ENCODE measurements around the gene CCNJL. TPM values are rescaled to one million over a fixed set of nuclear protein-coding genes. Genes with fewer than 3 reads are reported as not detected.

CCNJL gene
- polyA plus RNA-seq, 1 donor, result 6.3 TPM

DNA sequence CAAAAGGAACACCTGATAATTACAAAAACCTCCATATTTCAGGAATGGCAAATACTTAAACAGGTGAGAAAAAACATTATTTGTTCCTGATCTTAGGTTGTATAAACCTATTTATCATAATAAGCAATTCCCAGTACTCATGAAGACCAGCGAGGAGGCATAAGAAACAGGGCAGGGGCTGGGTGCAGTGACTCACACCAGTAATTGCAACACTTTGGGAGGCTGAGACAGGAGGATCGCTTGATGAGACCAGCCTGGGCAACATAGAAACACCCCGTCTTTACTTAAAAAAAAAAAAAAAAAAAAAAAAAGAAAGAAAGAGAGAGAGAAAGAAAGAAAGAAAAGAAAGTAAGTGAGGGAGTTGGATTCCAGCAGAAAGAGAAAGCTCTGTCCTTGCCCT is 21.6 kb downstream of the CCNJL start:
- no peak for DNase-seq

- DNase-seq, result no peak
Measured at GRCh38 chr5:160289721-160290120, 22.6 kb downstream of the CCNJL start.

DNA sequence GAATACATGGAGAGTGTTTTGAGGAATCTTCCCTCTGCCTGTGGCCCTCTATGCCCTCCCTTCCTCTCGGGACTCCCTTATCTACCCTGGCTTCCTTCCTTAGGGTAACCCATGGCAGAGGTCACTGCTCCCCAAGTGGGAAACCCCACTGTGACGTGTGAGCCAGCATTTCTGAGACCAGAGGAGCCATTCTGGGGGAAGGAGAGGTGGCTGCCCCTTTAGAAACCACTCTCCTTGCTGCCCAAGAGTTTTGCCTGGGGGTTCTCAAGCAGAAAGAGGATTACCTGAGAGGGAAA is 23.1 kb downstream of the CCNJL start:
- DNase-seq, result no peak

DNA sequence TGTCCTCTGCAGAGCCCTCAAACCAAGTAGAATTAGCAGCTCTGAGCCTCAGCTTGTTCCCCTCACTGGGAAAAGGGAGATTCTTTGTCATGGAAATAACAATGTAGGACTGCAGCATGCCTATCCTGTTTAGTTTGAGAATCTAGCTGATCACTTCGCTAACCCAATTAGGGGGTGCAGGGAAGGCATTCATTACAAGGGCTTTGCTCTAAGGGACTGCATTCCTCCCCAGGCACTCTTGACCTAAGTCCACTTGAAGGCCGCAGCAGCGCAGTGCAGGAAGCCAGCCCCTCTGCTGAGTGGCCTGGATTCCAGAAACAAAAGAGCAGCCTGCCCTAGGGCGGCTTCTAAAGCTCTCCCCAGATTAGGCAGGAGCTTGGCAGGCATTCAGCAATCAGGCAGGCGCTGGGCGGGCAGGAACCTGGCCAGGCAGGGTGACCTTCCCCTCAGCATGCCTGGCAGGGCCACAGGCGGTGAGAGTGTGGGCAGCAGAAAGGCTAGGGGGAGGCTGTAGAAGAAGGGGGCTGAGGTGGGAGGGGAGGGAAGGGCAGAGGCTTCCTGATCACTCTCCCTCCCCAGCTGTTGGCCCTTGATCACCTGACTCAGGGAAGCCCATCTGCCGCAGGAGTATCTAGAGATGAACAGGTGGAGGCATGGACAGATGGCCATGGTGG is 24.8 kb downstream of the CCNJL start:
- no peak for DNase-seq

DNA sequence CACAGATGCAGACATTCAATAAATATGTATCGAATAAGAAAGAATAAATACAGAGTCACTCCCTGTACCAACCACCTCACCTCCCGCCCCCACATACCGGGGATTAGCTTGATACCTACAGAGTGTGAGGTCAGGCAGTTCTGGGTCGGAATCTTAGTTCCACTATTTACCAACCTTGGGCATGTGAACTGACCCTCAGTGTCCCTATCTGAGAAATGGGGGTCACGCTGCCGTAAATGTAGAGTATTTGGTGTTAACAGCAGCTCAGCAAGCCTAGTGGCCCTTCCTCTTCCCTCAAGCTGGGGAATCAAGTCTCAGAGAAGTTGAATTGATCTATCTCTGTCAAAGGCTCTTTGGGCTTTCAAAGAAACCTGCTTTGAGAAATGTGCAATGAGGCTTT is 25.4 kb downstream of the CCNJL start:
- DNase-seq, result no peak

DNA sequence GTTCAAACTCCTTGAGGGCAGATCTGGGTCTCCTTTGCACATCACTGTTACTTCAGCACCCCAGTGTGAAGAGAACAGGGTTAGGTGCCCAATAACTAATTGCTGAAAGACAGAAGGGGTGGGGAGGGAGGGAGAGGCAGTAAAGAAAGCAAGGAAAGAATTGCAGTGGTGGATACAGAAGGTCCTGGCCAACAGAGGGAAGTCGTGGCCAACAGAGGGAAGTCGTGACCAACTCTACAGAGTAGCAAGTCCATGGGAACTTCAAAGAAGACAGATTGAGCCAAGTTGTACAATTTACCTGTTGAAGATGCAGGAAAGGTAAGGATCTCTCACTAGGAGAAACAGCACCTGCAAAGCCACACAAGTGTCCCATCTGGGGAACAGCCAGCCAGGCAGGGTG is 27.0 kb downstream of the CCNJL start:
- no peak for DNase-seq

- DNase-seq, result no peak
Measured at GRCh38 chr5:160284291-160284873, 28.0 kb downstream of the CCNJL start.

GRCh38 chr5:160281275-160281674 is 31.1 kb downstream of the CCNJL start:
- no peak for DNase-seq

DNA sequence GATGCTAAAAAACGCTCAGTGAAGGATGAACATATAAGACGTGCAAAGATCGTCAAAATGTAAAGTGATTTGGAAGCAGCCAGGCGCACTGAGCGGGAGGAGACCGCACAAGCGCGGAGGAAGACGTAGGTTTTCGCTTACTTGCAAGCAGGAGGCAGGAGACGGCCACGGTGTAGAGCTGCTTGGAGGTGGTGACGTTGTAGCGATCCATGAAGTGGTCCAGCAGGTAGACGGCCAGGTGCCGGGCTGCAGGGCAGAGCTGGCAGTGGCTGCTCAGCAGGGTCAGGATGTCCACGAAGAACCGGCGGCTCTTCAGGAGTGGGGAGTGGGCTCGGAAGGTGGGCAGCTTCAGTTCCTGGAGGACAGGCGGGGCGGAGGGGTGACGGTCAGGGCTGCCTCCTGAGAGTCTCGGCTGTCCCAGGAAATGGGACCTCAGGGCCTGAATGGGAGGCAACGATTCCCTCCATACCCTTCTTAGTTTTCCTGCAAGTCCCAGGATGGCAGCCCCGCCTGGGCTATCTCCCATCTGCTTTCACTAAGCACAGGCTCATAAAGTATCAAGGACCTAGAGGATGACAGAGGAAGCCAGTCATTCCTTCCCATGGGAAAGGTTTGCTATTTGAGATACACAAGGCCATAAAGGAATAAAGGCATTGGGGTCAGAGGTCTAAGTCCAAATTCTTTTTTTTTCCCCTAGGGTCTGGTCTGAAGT is 31.8 kb downstream of the CCNJL start:
- no peak for DNase-seq

- DNase-seq, result no peak
Measured at GRCh38 chr5:160278343-160278742, 34.0 kb downstream of the CCNJL start.

DNA sequence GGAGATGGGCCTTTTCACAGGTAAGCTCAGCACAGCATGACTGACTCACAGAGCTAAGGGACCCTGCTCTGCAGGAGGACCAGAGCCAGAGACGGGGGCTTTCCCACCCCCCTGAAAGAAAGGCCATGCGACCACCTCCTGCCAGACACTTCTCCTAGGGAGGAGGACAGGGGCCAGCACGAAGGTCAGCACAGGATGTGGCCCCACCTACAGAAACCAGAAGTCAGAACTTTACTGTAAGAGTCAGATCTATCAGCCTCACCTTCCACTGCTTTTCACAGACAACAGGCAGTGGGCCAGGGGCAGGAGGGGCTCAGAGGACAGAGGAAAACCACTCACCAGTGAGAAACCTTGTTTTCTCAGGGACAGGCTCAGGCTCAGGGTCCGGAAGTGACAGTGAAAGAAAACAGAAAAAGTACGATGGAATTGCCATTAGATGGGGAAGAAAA is 37.9 kb downstream of the CCNJL start:
- DNase-seq, result no peak

DNA sequence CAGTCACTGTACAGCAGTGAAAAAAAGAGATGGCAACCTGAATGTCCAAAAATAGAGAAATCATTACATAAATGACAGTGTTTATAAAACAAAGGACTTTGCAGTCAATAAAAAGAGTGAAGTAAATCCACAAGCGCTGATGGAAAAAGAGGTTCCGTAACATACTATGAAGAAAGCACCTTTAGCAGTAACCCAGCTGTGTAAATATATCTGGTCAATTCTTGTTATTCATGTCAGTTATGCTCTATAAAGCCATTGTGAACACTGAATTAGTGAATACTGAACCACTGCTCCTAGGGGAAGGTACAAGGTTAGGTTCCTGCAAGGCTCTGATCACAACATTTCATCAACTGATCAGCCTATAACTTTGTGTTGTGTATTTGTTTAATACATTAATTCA is 39.5 kb downstream of the CCNJL start:
- DNase-seq, result no peak

DNA sequence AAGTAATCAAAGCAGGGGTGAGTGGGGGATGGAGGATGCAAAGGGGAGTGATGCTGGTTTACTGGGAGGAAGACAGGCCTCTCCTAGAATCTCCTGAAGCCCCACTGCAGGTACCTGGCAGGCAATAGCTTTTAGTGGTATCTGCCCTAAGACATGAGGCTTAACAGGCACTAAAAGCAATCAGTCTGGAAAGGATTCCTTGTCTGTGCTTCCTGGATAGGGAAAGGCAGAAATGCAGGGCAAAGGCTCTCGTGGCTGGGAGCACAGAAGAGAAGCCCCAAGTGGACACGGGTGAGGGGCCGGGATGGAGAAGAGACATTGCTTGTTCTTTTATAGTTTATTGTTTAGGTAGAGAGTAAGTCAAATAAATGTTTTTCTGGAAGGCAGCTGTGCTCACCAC is 40.1 kb downstream of the CCNJL start:
- DNase-seq, result no peak

DNA sequence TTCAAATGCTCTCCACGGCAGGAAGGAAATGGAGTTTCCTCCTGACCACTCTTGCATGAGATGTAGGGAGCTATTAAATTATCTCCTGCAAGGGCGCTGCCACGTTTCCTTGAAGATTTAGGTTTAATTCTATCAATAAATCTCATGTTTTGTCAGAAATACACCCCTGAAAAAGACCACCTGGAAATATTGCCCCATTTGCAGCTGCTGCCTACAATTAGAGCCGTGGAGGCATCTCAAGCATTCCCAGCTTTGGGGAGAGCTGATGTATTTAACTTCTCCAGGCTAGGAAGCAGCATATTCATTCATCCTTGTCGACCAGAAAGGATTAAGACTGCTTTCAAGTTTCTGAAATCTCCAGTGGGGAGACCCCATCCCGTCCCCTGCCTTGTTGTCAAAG is 40.5 kb downstream of the CCNJL start:
- DNase-seq, result no peak

DNA sequence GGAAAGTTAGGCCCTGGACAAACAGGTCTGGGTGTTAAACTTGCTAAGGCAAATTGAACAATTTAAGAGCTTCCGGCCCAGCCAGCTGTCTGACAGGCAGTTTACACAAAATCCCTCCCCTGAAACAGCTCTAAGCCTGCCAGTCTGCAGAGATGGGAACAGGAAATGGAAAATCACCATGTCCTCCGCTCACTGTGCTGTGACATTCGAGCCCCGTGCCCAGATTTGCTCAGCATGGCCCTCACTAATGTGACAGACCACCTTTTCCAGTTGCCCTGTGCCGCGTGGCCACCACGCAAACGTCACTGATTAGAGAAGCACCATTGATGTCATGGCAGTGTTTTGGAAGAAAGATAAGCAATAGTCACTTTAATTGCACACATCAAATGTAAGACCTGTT is 41.0 kb downstream of the CCNJL start:
- peak; percentile 28 for DNase-seq

DNA sequence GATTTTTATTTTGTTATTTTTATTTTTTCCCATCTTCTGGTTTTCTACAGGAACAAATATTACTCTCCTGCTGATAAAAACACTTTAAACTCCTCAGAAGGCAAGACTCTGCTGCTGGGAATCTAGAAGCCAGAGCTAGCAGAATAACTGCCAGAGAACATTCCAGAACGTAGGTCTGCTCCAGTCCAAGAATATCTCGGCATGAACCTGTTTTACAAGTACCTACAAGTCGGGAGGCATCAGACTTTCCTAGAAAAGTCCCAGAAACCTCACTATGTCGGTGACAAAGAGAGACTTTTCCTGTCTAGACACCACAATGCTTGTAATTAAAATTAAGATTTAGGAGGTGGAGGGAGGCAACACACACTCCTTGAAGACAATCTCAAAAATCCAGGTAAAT is 41.7 kb downstream of the CCNJL start:
- DNase-seq, result no peak

- peak; percentile 53 for DNase-seq
Measured at GRCh38 chr5:160269017-160269416, 43.3 kb downstream of the CCNJL start.

GRCh38 chr5:160268121-160268520 is 44.2 kb downstream of the CCNJL start:
- no peak for DNase-seq

- DNase-seq, result no peak
Measured at GRCh38 chr5:160266752-160267345, 45.5 kb downstream of the CCNJL start.

- DNase-seq, result no peak
Measured at GRCh38 chr5:160266044-160266443, 46.3 kb downstream of the CCNJL start.

DNA sequence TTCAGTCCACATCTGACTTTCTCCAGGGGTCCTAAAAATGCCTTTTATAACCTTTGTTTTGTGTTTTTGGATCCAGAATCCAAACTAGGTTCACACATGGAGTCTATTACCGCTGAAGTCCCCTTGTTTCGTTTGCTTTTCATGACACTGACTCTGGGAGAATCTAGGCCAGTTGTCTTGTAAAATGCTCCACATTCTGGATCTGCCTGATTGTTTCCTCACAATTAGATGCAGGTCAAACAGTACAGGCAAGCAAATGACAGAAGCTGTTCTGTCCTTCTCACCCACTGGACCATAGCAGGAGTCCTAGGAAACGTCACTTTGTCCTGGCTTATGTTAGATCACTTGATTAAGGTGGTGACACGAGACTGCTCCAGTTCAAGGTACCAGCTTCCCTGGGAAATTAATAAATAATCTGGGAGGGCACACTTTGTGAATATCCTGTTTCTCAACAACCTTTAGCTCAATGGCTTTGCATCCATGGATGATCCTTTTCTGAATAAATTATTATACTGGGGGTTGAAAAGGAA is 49.0 kb downstream of the CCNJL start:
- no peak for DNase-seq

GRCh38 chr5:160262151-160263074 is 50.0 kb downstream of the CCNJL start:
- DNase-seq, result no peak
